ENCODE measurements around the gene GNAI1. TPM values are rescaled to one million over a fixed set of nuclear protein-coding genes. Genes with fewer than 3 reads are reported as not detected.
"Not testable (repeated sequence)": the region's sequence is repeated elsewhere in the genome, so short reads cannot be mapped to it uniquely, and the experiment has no call there.

The GNAI1 gene
- total and polyA plus RNA-seq, 5 donors from 2014 or later: 0.27 to 1.6 (median 1.1) TPM; not detected in 1

- Histone ChIP-seq H3K4me1 (ENCODE audit: control insufficient read depth, insufficient read depth, low read length, poor library complexity, severe bottlenecking) (no peaks in the 10 kb centered on the region), H3K9me3 (ENCODE audit: control insufficient read depth in 2 of 2, low read length in 2 of 2) (no peaks in the 10 kb centered on the region), H3K27ac (ENCODE audit: insufficient read depth, low read length, poor library complexity, severe bottlenecking) (no peak overlapping the region), H3K4me3 (ENCODE audit: low read depth, low read length) (no peak overlapping the region), H3K36me3 (ENCODE audit: control insufficient read depth, insufficient read depth, low read length) (no peaks in the 10 kb centered on the region), H3K27me3 (ENCODE audit: control insufficient read depth, insufficient read depth, low read length) (no peaks in the 10 kb centered on the region)
- peaks cover 0 to 6% (median 1%) of the 10 kb centered on the region in 7 donors for H3K9me3 Mint-ChIP-seq
- H3K27me3 Mint-ChIP-seq: no peaks in the 10 kb centered on the region
- no peaks in the 10 kb centered on the region for H3K36me3 Mint-ChIP-seq
- peaks cover 0 to 2% (median 0%) of the 10 kb centered on the region in 4 donors for H3K4me1 Mint-ChIP-seq
- H3K27ac Mint-ChIP-seq: no peak overlapping the region
- DNase-seq (no peak), ATAC-seq (ENCODE audit: low read depth in 2 of 2) (no peak)
- H3K4me3 Mint-ChIP-seq: no peak overlapping the region
Measured at GRCh38 chr7:80154656-80155333, 20.2 kb downstream of the GNAI1 start.

- Mint-ChIP-seq H3K27ac (no peak overlapping the region), H3K36me3 (no peaks in the 10 kb centered on the region), H3K27me3 (no peaks in the 10 kb centered on the region), H3K4me3 (no peak overlapping the region), H3K4me1 (peaks cover 0 to 2% (median 0%) of the 10 kb centered on the region in 4 donors), H3K9me3 (peaks cover 0 to 6% (median 1%) of the 10 kb centered on the region in 7 donors)
- Histone ChIP-seq H3K27ac (ENCODE audit: insufficient read depth, low read length, poor library complexity, severe bottlenecking) (no peak overlapping the region), H3K27me3 (ENCODE audit: control insufficient read depth, insufficient read depth, low read length) (no peaks in the 10 kb centered on the region), H3K9me3 (ENCODE audit: control insufficient read depth in 2 of 2, low read length in 2 of 2) (no peaks in the 10 kb centered on the region), H3K4me3 (ENCODE audit: low read depth, low read length) (no peak overlapping the region), H3K4me1 (ENCODE audit: control insufficient read depth, insufficient read depth, low read length, poor library complexity, severe bottlenecking) (no peaks in the 10 kb centered on the region), H3K36me3 (ENCODE audit: control insufficient read depth, insufficient read depth, low read length) (no peaks in the 10 kb centered on the region)
- ATAC-seq (ENCODE audit: low read depth in 2 of 2) (no peak), DNase-seq (no peak)
Measured at GRCh38 chr7:80155374-80155773, 20.7 kb downstream of the GNAI1 start.

- H3K9me3 Mint-ChIP-seq; H3K4me3 ChIP-seq (ENCODE audit: low read depth, low read length); H3K27me3 ChIP-seq (ENCODE audit: control insufficient read depth, insufficient read depth, low read length); H3K36me3 ChIP-seq (ENCODE audit: control insufficient read depth, insufficient read depth, low read length); H3K36me3 Mint-ChIP-seq; H3K4me1 Mint-ChIP-seq; H3K9me3 ChIP-seq (ENCODE audit: control insufficient read depth in 2 of 2, low read length in 2 of 2); H3K4me1 ChIP-seq (ENCODE audit: control insufficient read depth, insufficient read depth, low read length, poor library complexity, severe bottlenecking); DNase-seq; ATAC-seq (ENCODE audit: low read depth in 2 of 2); H3K27me3 Mint-ChIP-seq; H3K4me3 Mint-ChIP-seq; H3K27ac ChIP-seq (ENCODE audit: insufficient read depth, low read length, poor library complexity, severe bottlenecking); H3K27ac Mint-ChIP-seq: not testable (repeated sequence)
Measured at GRCh38 chr7:80157770-80158169, 23.1 kb downstream of the GNAI1 start.

- no peaks in the 10 kb centered on the region for H3K4me1 Mint-ChIP-seq
- no peak overlapping the region for H3K27ac Mint-ChIP-seq
- Histone ChIP-seq H3K4me1 (ENCODE audit: control insufficient read depth, insufficient read depth, low read length, poor library complexity, severe bottlenecking) (no peaks in the 10 kb centered on the region), H3K27me3 (ENCODE audit: control insufficient read depth, insufficient read depth, low read length) (no peaks in the 10 kb centered on the region), H3K36me3 (ENCODE audit: control insufficient read depth, insufficient read depth, low read length) (no peaks in the 10 kb centered on the region), H3K4me3 (ENCODE audit: low read depth, low read length) (no peak overlapping the region), H3K27ac (ENCODE audit: insufficient read depth, low read length, poor library complexity, severe bottlenecking) (no peak overlapping the region), H3K9me3 (ENCODE audit: control insufficient read depth in 2 of 2, low read length in 2 of 2) (no peaks in the 10 kb centered on the region)
- H3K9me3 Mint-ChIP-seq: peaks cover 0 to 10% (median 4%) of the 10 kb centered on the region in 7 donors
- DNase-seq (no peak), ATAC-seq (ENCODE audit: low read depth in 2 of 2) (no peak)
- H3K4me3 Mint-ChIP-seq: no peak overlapping the region
- no peaks in the 10 kb centered on the region for H3K27me3 Mint-ChIP-seq
- no peaks in the 10 kb centered on the region for H3K36me3 Mint-ChIP-seq
Measured at GRCh38 chr7:80159802-80160201, 25.2 kb downstream of the GNAI1 start.

- DNase-seq: no peak
- Histone ChIP-seq H3K27ac (ENCODE audit: insufficient read depth, low read length, poor library complexity, severe bottlenecking) (no peak overlapping the region), H3K36me3 (ENCODE audit: control insufficient read depth, insufficient read depth, low read length) (no peaks in the 10 kb centered on the region), H3K4me1 (ENCODE audit: control insufficient read depth, insufficient read depth, low read length, poor library complexity, severe bottlenecking) (no peaks in the 10 kb centered on the region), H3K27me3 (ENCODE audit: control insufficient read depth, insufficient read depth, low read length) (no peaks in the 10 kb centered on the region), H3K9me3 (ENCODE audit: control insufficient read depth in 2 of 2, low read length in 2 of 2) (no peaks in the 10 kb centered on the region), H3K4me3 (ENCODE audit: low read depth, low read length) (no peak overlapping the region)
- Mint-ChIP-seq H3K27ac (no peak overlapping the region), H3K9me3 (peaks cover 0 to 10% (median 4%) of the 10 kb centered on the region in 7 donors), H3K4me3 (no peak overlapping the region), H3K27me3 (no peaks in the 10 kb centered on the region), H3K36me3 (no peaks in the 10 kb centered on the region), H3K4me1 (no peaks in the 10 kb centered on the region)
- no peak for ATAC-seq (ENCODE audit: low read depth in 2 of 2)
Measured at GRCh38 chr7:80161466-80161865, 26.8 kb downstream of the GNAI1 start.

GRCh38 chr7:80165177-80165576, 30.5 kb downstream of the GNAI1 start:
- DNase-seq: no peak
- Histone ChIP-seq H3K9me3 (ENCODE audit: control insufficient read depth in 2 of 2, low read length in 2 of 2) (no peaks in the 10 kb centered on the region), H3K36me3 (ENCODE audit: control insufficient read depth, insufficient read depth, low read length) (no peaks in the 10 kb centered on the region), H3K27me3 (ENCODE audit: control insufficient read depth, insufficient read depth, low read length) (no peaks in the 10 kb centered on the region), H3K4me3 (ENCODE audit: low read depth, low read length) (no peak overlapping the region), H3K27ac (ENCODE audit: insufficient read depth, low read length, poor library complexity, severe bottlenecking) (no peak overlapping the region), H3K4me1 (ENCODE audit: control insufficient read depth, insufficient read depth, low read length, poor library complexity, severe bottlenecking) (no peaks in the 10 kb centered on the region)
- no peak for ATAC-seq (ENCODE audit: low read depth in 2 of 2)
- Mint-ChIP-seq H3K36me3 (no peaks in the 10 kb centered on the region), H3K9me3 (peaks cover 0 to 10% (median 4%) of the 10 kb centered on the region in 7 donors), H3K27ac (no peak overlapping the region), H3K4me1 (no peaks in the 10 kb centered on the region), H3K4me3 (no peak overlapping the region), H3K27me3 (no peaks in the 10 kb centered on the region)

- Histone ChIP-seq H3K4me3 (ENCODE audit: low read depth, low read length) (no peak overlapping the region), H3K4me1 (ENCODE audit: control insufficient read depth, insufficient read depth, low read length, poor library complexity, severe bottlenecking) (no peaks in the 10 kb centered on the region), H3K27ac (ENCODE audit: insufficient read depth, low read length, poor library complexity, severe bottlenecking) (no peak overlapping the region), H3K36me3 (ENCODE audit: control insufficient read depth, insufficient read depth, low read length) (no peaks in the 10 kb centered on the region), H3K27me3 (ENCODE audit: control insufficient read depth, insufficient read depth, low read length) (no peaks in the 10 kb centered on the region), H3K9me3 (ENCODE audit: control insufficient read depth in 2 of 2, low read length in 2 of 2) (peaks cover 0 to 8% of the 10 kb centered on the region in 2 experiments)
- Mint-ChIP-seq H3K9me3 (peaks cover 0 to 18% (median 7%) of the 10 kb centered on the region in 7 donors), H3K27me3 (no peaks in the 10 kb centered on the region), H3K36me3 (no peaks in the 10 kb centered on the region), H3K27ac (no peak overlapping the region), H3K4me3 (no peak overlapping the region), H3K4me1 (peaks cover 0 to 9% (median 0%) of the 10 kb centered on the region in 4 donors)
- DNase-seq (no peak), ATAC-seq (ENCODE audit: low read depth in 2 of 2) (no peak)
Measured at GRCh38 chr7:80170445-80170844, 35.8 kb downstream of the GNAI1 start.

- Mint-ChIP-seq H3K36me3 (no peaks in the 10 kb centered on the region), H3K4me3 (peak overlapping the region in 3 of 4 donors; percentile 28 to 43 (median 30)), H3K27ac (peak overlapping the region in 1 of 3 donors; percentile 47), H3K4me1 (peaks cover 0 to 9% (median 0%) of the 10 kb centered on the region in 4 donors), H3K27me3 (no peaks in the 10 kb centered on the region), H3K9me3 (peaks cover 0 to 18% (median 8%) of the 10 kb centered on the region in 7 donors)
- Histone ChIP-seq H3K36me3 (ENCODE audit: control insufficient read depth, insufficient read depth, low read length) (no peaks in the 10 kb centered on the region), H3K27ac (ENCODE audit: insufficient read depth, low read length, poor library complexity, severe bottlenecking) (no peak overlapping the region), H3K4me1 (ENCODE audit: control insufficient read depth, insufficient read depth, low read length, poor library complexity, severe bottlenecking) (no peaks in the 10 kb centered on the region), H3K9me3 (ENCODE audit: control insufficient read depth in 2 of 2, low read length in 2 of 2) (peaks cover 0 to 8% of the 10 kb centered on the region in 2 experiments), H3K27me3 (ENCODE audit: control insufficient read depth, insufficient read depth, low read length) (no peaks in the 10 kb centered on the region), H3K4me3 (ENCODE audit: low read depth, low read length) (no peak overlapping the region)
- ATAC-seq (ENCODE audit: low read depth in 2 of 2): no peak
- peak in 1 of 3 donors; percentile 0 for DNase-seq
Measured at GRCh38 chr7:80172387-80172786, 37.8 kb downstream of the GNAI1 start.
